MCF 10A (cell line): ENCODE measurements around the gene PPP2R2C. TPM values are rescaled to one million over a fixed set of nuclear protein-coding genes. Genes with fewer than 3 reads are reported as not detected.

Experiments
- BruUV-seq: library from RNA; stranded (reverse); fragments of 400-500 nt; replicated peaks from 2 replicates; lab custom pipeline; 2021; lab: Mats Ljungman, UMichigan
- CTCF ChIA-PET: fragments of 300-600 bp; sonication (Branson Sonifier 250); formaldehyde crosslinking; extraction: SDS; loops from one replicate; lab custom pipeline; 2021; ENCODE audit warnings: antibody characterized with exemption, inconsistent platforms; lab: Yijun Ruan, JAX
- POLR2A ChIA-PET: fragments of 300-600, 350-650 bp; sonication (Branson Sonifier 250); formaldehyde crosslinking; extraction: SDS; loops from one replicate; lab custom pipeline; 2020; ENCODE audit warnings: antibody characterized with exemption, inconsistent platforms; lab: Yijun Ruan, JAX
- DNase-seq: peaks from one replicate; pipeline ENCODE4 v3.0.0-alpha.2; 2018; ENCODE audit not compliant: unreplicated experiment
- H3K27ac Mint-ChIP-seq: one replicate; pipeline ENCODE4 v1.8.0; 2022; ENCODE audit warnings: mild to moderate bottlenecking, low read depth, mixed read lengths; ENCODE audit not compliant: unreplicated experiment
- H3K27me3 Mint-ChIP-seq: one replicate; pipeline ENCODE4 v1.8.0; 2022; ENCODE audit warnings: mixed read lengths; ENCODE audit not compliant: insufficient read depth, unreplicated experiment
- H3K36me3 Mint-ChIP-seq: one replicate; pipeline ENCODE4 v1.8.0; 2022; ENCODE audit warnings: mild to moderate bottlenecking, moderate library complexity, mixed read lengths; ENCODE audit not compliant: insufficient read depth, unreplicated experiment
- H3K4me1 Mint-ChIP-seq: one replicate; pipeline ENCODE4 v1.8.0; 2022; ENCODE audit warnings: mixed read lengths; ENCODE audit not compliant: insufficient read depth, unreplicated experiment
- H3K4me3 Mint-ChIP-seq: one replicate; pipeline ENCODE4 v1.8.0; 2022; ENCODE audit warnings: mild to moderate bottlenecking, moderate library complexity, mixed read lengths; ENCODE audit not compliant: unreplicated experiment
- H3K9me3 Mint-ChIP-seq: one replicate; pipeline ENCODE4 v1.8.0; 2022; ENCODE audit warnings: mixed read lengths; ENCODE audit not compliant: unreplicated experiment
- CTCF ChIP-seq: fragments of 200-600 bp; IDR thresholded peaks from one replicate; pipeline ENCODE4 v1.8.0; 2022; ENCODE audit warnings: antibody characterized with exemption, mild to moderate bottlenecking; ENCODE audit not compliant: unreplicated experiment
- intact Hi-C: fragments of 100-400 bp; cut with micrococcal nuclease; formaldehyde crosslinking; loops from 2 replicates; pipeline ENCODE4 v1.14.1; 2022
- total RNA-seq: library from RNA; stranded (reverse); gene quantifications from 2 replicates; pipeline ENCODE4 v1.2.3, GENCODE V29; 2022

Gene PPP2R2C
- total RNA-seq, 1 experiment from 2014 or later: 3.6 TPM

GRCh38 chr4:6392407-6392806, 80.0 kb downstream of the PPP2R2C start:
- Mint-ChIP-seq H3K4me3 (no peak overlapping the region), H3K4me1 (peaks cover 13% of the 10 kb centered on the region), H3K27ac (no peak overlapping the region), H3K36me3 (no peaks in the 10 kb centered on the region), H3K27me3 (no peaks in the 10 kb centered on the region), H3K9me3 (no peaks in the 10 kb centered on the region)
- no peak for DNase-seq
- intact Hi-C loops: no loop called here
- TF ChIP-seq CTCF: no peak
- BruUV-seq: no TSS peak
- ChIA-PET CTCF (interaction anchor here (0.6 kb wide), 1 partner anchor 1970 kb away, joined by 3 read pairs; no protein-coding TSS in a partner anchor), POLR2A (no interaction called here)

DNA sequence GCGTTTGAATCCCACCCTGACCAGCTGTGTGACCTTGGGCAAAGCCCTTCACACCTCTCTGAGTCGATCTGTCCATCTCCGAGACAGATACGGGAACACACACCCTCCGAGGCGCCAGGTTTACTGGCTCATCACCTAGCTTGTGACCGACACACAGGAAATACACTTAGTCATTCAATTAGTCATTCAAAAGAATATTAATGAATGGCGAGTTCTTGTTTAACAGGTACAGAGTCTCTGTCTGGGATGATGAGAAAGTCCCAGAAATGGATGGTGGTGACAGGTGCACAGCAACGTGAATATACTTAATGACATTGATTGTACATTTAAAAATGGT, 80.6 kb downstream of the PPP2R2C start:
- TF ChIP-seq CTCF: no peak
- no peaks in the 10 kb centered on the region for H3K36me3 Mint-ChIP-seq
- no peaks in the 10 kb centered on the region for H3K27me3 Mint-ChIP-seq
- peak; percentile 55 for DNase-seq
- no peaks in the 10 kb centered on the region for H3K9me3 Mint-ChIP-seq
- no TSS peak for BruUV-seq
- no peak overlapping the region for H3K27ac Mint-ChIP-seq
- intact Hi-C loops: no loop called here
- ChIA-PET CTCF (interaction anchor here (0.6 kb wide), 1 partner anchor 1969 kb away, joined by 3 read pairs; no protein-coding TSS in a partner anchor), POLR2A (no interaction called here)
- no peak overlapping the region for H3K4me3 Mint-ChIP-seq
- peaks cover 13% of the 10 kb centered on the region for H3K4me1 Mint-ChIP-seq

- no peak for TF ChIP-seq CTCF
- Mint-ChIP-seq H3K9me3 (no peaks in the 10 kb centered on the region), H3K27ac (no peak overlapping the region), H3K36me3 (no peaks in the 10 kb centered on the region), H3K4me3 (no peak overlapping the region), H3K4me1 (peaks cover 13% of the 10 kb centered on the region), H3K27me3 (no peaks in the 10 kb centered on the region)
- CTCF ChIA-PET: interaction anchor here (0.6 kb wide), 1 partner anchor 1969 kb away, joined by 3 read pairs; no protein-coding TSS in a partner anchor
- POLR2A ChIA-PET: no interaction called here
- intact Hi-C loops: no loop called here
- no TSS peak for BruUV-seq
- peak; percentile 43 for DNase-seq
Observed at GRCh38 chr4:6391186-6391851, 81.1 kb downstream of the PPP2R2C start.

DNA sequence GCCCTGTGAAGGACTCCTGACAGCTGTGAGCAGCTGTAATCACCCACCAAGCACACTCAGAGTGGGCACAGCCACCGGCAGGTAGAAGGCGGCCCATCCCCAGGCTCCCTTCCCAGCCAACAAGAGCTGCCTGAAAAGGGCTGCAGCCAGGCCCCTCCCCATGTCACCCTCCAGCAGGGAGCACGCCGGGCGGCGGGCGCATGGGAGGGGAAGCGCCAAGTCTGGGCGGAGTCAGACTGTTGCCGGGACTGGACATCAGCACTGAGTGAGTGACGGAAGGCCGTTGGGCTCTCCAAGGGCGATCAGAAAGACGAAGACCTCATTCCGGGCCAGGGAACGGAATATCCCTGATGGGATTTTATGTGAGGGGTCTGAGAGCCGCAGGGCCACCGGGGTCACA, 82.1 kb downstream of the PPP2R2C start:
- no peak for TF ChIP-seq CTCF
- no peaks in the 10 kb centered on the region for H3K27me3 Mint-ChIP-seq
- H3K4me3 Mint-ChIP-seq: no peak overlapping the region
- no peaks in the 10 kb centered on the region for H3K36me3 Mint-ChIP-seq
- intact Hi-C loops: no loop called here
- BruUV-seq: no TSS peak
- H3K27ac Mint-ChIP-seq: no peak overlapping the region
- CTCF ChIA-PET: no interaction called here
- DNase-seq: no peak
- POLR2A ChIA-PET: no interaction called here
- H3K9me3 Mint-ChIP-seq: no peaks in the 10 kb centered on the region
- H3K4me1 Mint-ChIP-seq: peaks cover 13% of the 10 kb centered on the region
